Activated naive CD4-positive, alpha-beta T cell treated with anti-CD3 and anti-CD28 coated beads for 36 hours (primary cell): ENCODE measurements around the gene BAG2. TPM values are rescaled to one million over a fixed set of nuclear protein-coding genes. Genes with fewer than 3 reads are reported as not detected.

Experiments
- CTCF ChIA-PET: fragments of 350-600 bp; sonication (Branson Sonifier 250); formaldehyde crosslinking; loops from one replicate; lab custom pipeline; 2021; ENCODE audit warnings: antibody characterized with exemption; lab: Charles Lee
- DNase-seq: peaks from one replicate; pipeline ENCODE4 v3.0.0-alpha.2; 2020
- H3K27ac Mint-ChIP-seq: one replicate; pipeline ENCODE4 v1.8.0; 2021; ENCODE audit warnings: mild to moderate bottlenecking, mixed read lengths
- H3K27me3 Mint-ChIP-seq: one replicate; pipeline ENCODE4 v1.8.0; 2021; ENCODE audit warnings: low read depth, mixed read lengths
- H3K36me3 Mint-ChIP-seq: one replicate; pipeline ENCODE4 v1.8.0; 2021; ENCODE audit warnings: low read depth, mixed read lengths
- H3K4me1 Mint-ChIP-seq: one replicate; pipeline ENCODE4 v1.8.0; 2021; ENCODE audit warnings: low read depth, mixed read lengths
- H3K4me3 Mint-ChIP-seq: one replicate; pipeline ENCODE4 v1.8.0; 2021; ENCODE audit warnings: mild to moderate bottlenecking, moderate library complexity, mixed read lengths
- H3K9me3 Mint-ChIP-seq: one replicate; pipeline ENCODE4 v1.8.0; 2021; ENCODE audit warnings: mixed read lengths
- intact Hi-C: fragments of 100-400 bp; cut with micrococcal nuclease; formaldehyde crosslinking; loops from one replicate; pipeline ENCODE4 v1.15.1; 2023
- total RNA-seq, 2 experiments: library from RNA; stranded (reverse); gene quantifications; one replicate each; pipeline ENCODE4 v1.2.3, GENCODE V29; 2021

The BAG2 gene
- 1 to 10 TPM; 6.8 to 7.0 TPM for total RNA-seq

DNA sequence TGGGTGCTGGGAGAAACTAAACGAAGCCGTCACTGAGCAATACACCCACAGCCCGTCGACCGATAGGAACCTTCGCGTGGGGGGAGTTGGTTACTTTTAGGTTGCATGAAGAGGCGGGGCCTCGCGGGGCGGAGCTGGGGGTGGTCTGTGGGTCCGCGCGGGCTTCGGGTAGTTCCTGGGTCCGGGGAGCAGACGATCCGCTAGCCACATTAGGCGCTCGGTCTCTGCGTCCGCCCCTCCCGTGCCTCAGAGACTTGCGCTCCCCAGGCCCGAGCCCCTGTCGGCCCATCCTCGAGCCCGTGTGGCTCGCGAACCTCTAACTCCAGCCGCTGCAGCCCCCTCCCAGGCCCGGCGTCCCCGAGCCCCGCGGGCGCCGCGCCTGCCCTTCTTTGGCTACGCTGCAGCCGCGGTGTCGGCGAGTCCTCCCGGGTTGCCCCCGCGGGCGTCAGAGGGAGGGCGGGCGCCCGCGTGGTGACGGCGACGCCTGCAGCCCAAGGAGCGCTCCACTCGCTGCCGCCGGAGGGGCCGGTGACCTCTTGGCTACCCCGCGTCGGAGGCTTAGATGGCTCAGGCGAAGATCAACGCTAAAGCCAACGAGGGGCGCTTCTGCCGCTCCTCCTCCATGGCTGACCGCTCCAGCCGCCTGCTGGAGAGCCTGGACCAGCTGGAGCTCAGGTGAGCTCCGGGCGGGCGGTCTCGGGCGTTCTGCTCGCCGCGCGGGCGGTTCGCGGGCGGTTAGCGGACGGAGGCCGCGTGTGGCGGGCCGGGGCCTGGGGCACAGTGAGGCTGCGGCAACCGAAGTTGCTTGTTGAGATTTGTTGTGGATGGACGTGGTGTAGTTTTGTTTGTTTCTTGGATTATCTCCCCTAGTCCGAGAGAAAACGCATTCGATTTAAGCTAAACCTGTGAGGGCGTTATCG, at the start of gene BAG2:
Gene BAG2 (plus strand): TSS at position 191 of the 920 bp plus-strand sequence. CDS start 372 bp downstream, at position 563.
- peak; percentile 88 for DNase-seq
- H3K36me3 Mint-ChIP-seq = peaks cover 4% of the 10 kb centered on the region
- H3K9me3 Mint-ChIP-seq = no peaks in the 10 kb centered on the region
- no peaks in the 10 kb centered on the region for H3K27me3 Mint-ChIP-seq
- intact Hi-C loops = loop anchor here (1.0 to 5.0 kb wide), 8 partner anchors 50 to 630 kb away; partner anchors contain the start of genes BEND6, KIAA1586, PRIM2 and RAB23
- H3K27ac Mint-ChIP-seq = peak within 1 kb of the TSS; percentile 85
- CTCF ChIA-PET = interaction anchor here (0.8 kb wide), 1 partner anchor 149 kb away, joined by 3 read pairs; no protein-coding TSS in a partner anchor
- H3K4me3 Mint-ChIP-seq = peak within 1 kb of the TSS; percentile 92
- H3K4me1 Mint-ChIP-seq = peaks cover 31% of the 10 kb centered on the region

GRCh38 chr6:57123111-57123510, 49.0 kb upstream of the BAG2 start:
- no peak overlapping the region for H3K27ac Mint-ChIP-seq
- DNase-seq = peak; percentile 8
- intact Hi-C loops = no loop called here
- no peaks in the 10 kb centered on the region for H3K27me3 Mint-ChIP-seq
- peaks cover 35% of the 10 kb centered on the region for H3K36me3 Mint-ChIP-seq
- H3K9me3 Mint-ChIP-seq = peaks cover 6% of the 10 kb centered on the region
- H3K4me1 Mint-ChIP-seq = no peaks in the 10 kb centered on the region
- no peak overlapping the region for H3K4me3 Mint-ChIP-seq
- CTCF ChIA-PET = no interaction called here

DNA sequence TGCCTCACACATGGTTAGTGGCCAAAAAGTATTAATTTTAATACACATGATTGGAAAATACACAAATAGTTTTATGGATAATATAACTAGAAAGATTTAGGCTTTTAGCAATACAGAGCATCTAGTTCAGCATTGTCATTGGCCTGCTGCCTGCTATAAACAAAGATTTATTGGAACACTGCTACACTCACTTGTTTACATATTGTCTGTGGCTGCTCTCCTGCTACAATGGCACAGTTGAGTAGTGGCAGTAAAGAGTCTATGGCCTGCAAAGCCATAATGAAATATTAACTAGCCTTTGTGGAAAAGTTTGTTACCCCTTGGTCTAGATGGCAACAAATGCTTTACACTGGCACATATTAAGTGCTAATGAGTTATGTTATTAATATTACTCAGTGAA, 44.4 kb upstream of the BAG2 start:
- no peak overlapping the region for H3K27ac Mint-ChIP-seq
- H3K4me3 Mint-ChIP-seq = no peak overlapping the region
- no peaks in the 10 kb centered on the region for H3K4me1 Mint-ChIP-seq
- DNase-seq = no peak
- H3K36me3 Mint-ChIP-seq = peaks cover 10% of the 10 kb centered on the region
- intact Hi-C loops = no loop called here
- CTCF ChIA-PET = no interaction called here
- no peaks in the 10 kb centered on the region for H3K27me3 Mint-ChIP-seq
- no peaks in the 10 kb centered on the region for H3K9me3 Mint-ChIP-seq

GRCh38 chr6:57130661-57131177, 41.4 kb upstream of the BAG2 start:
- Mint-ChIP-seq H3K4me1 (no peaks in the 10 kb centered on the region), H3K9me3 (no peaks in the 10 kb centered on the region), H3K36me3 (peaks cover 11% of the 10 kb centered on the region), H3K27me3 (no peaks in the 10 kb centered on the region), H3K4me3 (no peak overlapping the region), H3K27ac (no peak overlapping the region)
- DNase-seq = no peak
- CTCF ChIA-PET = no interaction called here
- intact Hi-C loops = no loop called here

- H3K9me3 Mint-ChIP-seq = no peaks in the 10 kb centered on the region
- CTCF ChIA-PET = interaction anchor here (1.0 kb wide), 1 partner anchor 10 kb away, joined by 3 read pairs; no protein-coding TSS in a partner anchor
- H3K36me3 Mint-ChIP-seq = peaks cover 20% of the 10 kb centered on the region
- intact Hi-C loops = no loop called here
- peaks cover 10% of the 10 kb centered on the region for H3K4me1 Mint-ChIP-seq
- DNase-seq = no peak
- H3K27ac Mint-ChIP-seq = no peak overlapping the region
- no peaks in the 10 kb centered on the region for H3K27me3 Mint-ChIP-seq
- no peak overlapping the region for H3K4me3 Mint-ChIP-seq
These were observed 37.2 kb upstream of the BAG2 start for GRCh38 chr6:57134954-57135353.

- intact Hi-C loops = no loop called here
- CTCF ChIA-PET = interaction anchor here (1.0 kb wide), 1 partner anchor 11 kb away, joined by 3 read pairs; no protein-coding TSS in a partner anchor
- H3K27me3 Mint-ChIP-seq = no peaks in the 10 kb centered on the region
- H3K4me3 Mint-ChIP-seq = no peak overlapping the region
- H3K27ac Mint-ChIP-seq = no peak overlapping the region
- H3K36me3 Mint-ChIP-seq = peaks cover 23% of the 10 kb centered on the region
- no peaks in the 10 kb centered on the region for H3K9me3 Mint-ChIP-seq
- DNase-seq = no peak
- peaks cover 10% of the 10 kb centered on the region for H3K4me1 Mint-ChIP-seq
These were observed 36.2 kb upstream of the BAG2 start for GRCh38 chr6:57135885-57136284.

DNA sequence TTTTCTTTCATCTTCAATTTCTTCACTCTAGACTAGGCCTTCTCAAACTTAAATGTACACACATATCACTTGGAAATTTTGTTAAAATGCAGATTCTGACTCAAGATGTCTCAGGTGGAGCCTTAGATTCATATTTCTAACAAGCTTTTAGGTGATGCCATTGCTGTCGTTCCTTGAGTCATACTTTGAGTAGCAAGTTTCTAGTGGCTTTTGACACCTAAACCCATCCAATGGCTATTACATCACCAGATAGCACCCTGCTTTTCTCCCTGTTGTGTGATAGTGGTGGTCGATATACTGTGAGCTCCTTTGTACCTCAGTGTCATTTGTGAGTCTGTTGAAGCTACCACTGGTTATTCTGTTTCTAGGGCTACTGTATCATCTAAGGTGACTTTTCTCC, 34.8 kb upstream of the BAG2 start:
- Mint-ChIP-seq H3K27ac (no peak overlapping the region), H3K9me3 (no peaks in the 10 kb centered on the region)
- CTCF ChIA-PET = no interaction called here

DNA sequence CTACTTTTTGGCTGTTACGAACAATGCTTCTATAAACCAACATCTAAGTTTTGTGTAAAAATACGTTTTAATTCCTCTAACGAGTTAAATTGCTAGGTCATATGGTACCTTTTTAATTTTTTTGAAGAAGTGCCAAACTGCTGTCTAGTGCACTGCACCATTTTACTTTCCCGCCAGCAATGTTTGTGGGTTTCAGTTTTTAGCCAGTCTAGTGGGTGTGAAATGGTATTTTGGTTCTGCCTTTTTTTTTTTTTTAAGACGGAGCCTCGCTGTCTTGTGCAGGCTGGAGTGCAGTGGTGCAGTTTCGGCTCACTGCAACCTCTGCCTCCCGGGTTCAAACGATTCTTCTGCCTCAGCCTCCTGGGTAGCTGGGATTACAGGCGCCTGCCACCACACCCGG, 34.1 kb upstream of the BAG2 start:
- intact Hi-C loops = no loop called here
- CTCF ChIA-PET = no interaction called here
- Mint-ChIP-seq H3K27ac (no peak overlapping the region), H3K9me3 (no peaks in the 10 kb centered on the region), H3K36me3 (peaks cover 36% of the 10 kb centered on the region), H3K4me1 (peaks cover 10% of the 10 kb centered on the region), H3K4me3 (no peak overlapping the region), H3K27me3 (no peaks in the 10 kb centered on the region)
- no peak for DNase-seq

More for the DNA sequence above, 34.8 kb upstream of the BAG2 start:
- no peaks in the 10 kb centered on the region for H3K27me3 Mint-ChIP-seq
- peaks cover 31% of the 10 kb centered on the region for H3K36me3 Mint-ChIP-seq
- DNase-seq = no peak
- intact Hi-C loops = no loop called here
- H3K4me1 Mint-ChIP-seq = peaks cover 10% of the 10 kb centered on the region
- H3K4me3 Mint-ChIP-seq = no peak overlapping the region

DNA sequence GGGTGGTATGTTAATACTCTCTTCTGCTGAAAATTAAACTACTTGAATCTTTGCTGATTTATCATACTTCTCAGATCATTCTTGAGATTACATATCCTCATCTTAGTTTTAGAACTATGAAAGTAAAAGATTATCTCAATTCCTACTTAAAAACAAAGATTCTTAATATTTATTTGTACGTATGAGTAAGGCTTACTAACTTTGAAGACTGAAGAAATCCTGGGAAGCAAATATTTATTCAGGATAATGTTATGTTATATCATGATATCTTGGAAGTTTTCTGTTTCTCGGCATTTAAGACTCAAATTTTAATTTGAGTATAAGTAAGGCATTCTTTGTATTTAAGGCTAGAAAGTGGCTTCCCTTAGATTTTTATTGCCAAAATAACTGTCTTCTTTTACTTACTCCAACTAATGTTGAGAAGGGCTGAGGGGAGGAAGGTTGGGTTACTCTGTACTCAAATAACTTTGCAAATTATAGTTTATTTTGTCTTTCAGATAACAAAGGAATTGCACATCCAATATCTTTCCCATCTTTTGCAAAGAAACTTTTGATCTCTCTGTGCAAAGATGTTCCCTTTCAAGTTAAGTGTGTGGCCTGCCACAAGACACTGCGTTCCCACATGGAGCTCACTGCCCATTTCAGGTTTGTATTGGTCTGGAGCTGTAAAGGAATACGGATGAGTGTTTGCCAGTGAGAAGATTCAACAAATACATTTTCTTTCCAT, 30.5 kb upstream of the BAG2 start:
- Mint-ChIP-seq H3K27ac (no peak overlapping the region), H3K36me3 (peaks cover 46% of the 10 kb centered on the region), H3K9me3 (no peaks in the 10 kb centered on the region), H3K27me3 (no peaks in the 10 kb centered on the region), H3K4me3 (no peak overlapping the region), H3K4me1 (peaks cover 10% of the 10 kb centered on the region)
- no peak for DNase-seq
- intact Hi-C loops = no loop called here
- CTCF ChIA-PET = no interaction called here

- CTCF ChIA-PET = no interaction called here
- peaks cover 6% of the 10 kb centered on the region for H3K4me1 Mint-ChIP-seq
- H3K27me3 Mint-ChIP-seq = no peaks in the 10 kb centered on the region
- H3K27ac Mint-ChIP-seq = no peak overlapping the region
- H3K36me3 Mint-ChIP-seq = peaks cover 49% of the 10 kb centered on the region
- intact Hi-C loops = no loop called here
- no peak for DNase-seq
- H3K9me3 Mint-ChIP-seq = no peaks in the 10 kb centered on the region
- H3K4me3 Mint-ChIP-seq = no peak overlapping the region
These were observed 30.0 kb upstream of the BAG2 start for GRCh38 chr6:57142178-57142525.

DNA sequence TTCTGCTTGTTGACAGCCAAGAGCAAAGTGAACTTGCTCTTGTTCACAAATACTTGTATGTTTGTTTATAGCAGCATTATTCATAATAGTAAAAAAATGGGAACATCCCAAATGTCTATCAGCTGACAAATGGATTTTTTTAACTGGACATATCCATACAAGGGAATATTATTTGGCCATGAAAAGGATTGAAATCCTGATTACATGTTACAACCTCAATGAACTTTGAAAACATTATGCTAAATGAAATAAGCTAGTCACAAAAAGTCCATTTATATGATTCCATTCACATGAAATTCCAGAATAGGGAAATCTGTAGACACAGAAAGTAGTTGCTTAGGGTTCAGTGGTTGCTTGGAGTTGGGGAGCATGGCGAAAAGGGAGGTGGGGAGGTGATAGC, 28.4 kb upstream of the BAG2 start:
- H3K4me1 Mint-ChIP-seq = peaks cover 12% of the 10 kb centered on the region
- no peak overlapping the region for H3K4me3 Mint-ChIP-seq
- CTCF ChIA-PET = interaction anchor here (0.5 kb wide), 1 partner anchor 33 kb away, joined by 3 read pairs; no protein-coding TSS in a partner anchor
- H3K27me3 Mint-ChIP-seq = no peaks in the 10 kb centered on the region
- peaks cover 56% of the 10 kb centered on the region for H3K36me3 Mint-ChIP-seq
- no peak for DNase-seq
- H3K27ac Mint-ChIP-seq = no peak overlapping the region
- H3K9me3 Mint-ChIP-seq = no peaks in the 10 kb centered on the region
- intact Hi-C loops = no loop called here

DNA sequence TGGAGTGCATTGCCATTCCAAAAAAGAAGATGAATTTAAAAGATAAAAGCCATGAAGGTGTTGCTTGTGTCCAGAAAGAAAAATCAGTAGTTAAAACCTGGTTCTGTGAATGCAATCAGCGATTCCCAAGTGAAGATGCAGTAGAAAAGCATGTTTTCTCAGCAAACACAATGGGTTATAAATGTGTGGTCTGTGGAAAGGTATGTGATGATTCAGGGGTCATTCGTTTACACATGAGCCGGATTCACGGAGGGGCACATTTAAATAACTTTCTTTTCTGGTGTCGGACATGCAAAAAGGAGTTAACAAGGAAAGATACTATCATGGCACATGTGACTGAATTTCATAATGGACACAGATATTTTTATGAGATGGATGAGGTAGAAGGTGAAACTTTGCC, 24.7 kb upstream of the BAG2 start:
- CTCF ChIA-PET = interaction anchor here (0.6 to 0.9 kb wide), 2 partner anchors 35 to 325 kb away, joined by 3 to 5 read pairs; no protein-coding TSS in a partner anchor
- no peaks in the 10 kb centered on the region for H3K9me3 Mint-ChIP-seq
- H3K27me3 Mint-ChIP-seq = no peaks in the 10 kb centered on the region
- intact Hi-C loops = no loop called here
- H3K27ac Mint-ChIP-seq = no peak overlapping the region
- DNase-seq = no peak
- no peak overlapping the region for H3K4me3 Mint-ChIP-seq
- H3K36me3 Mint-ChIP-seq = peaks cover 53% of the 10 kb centered on the region
- H3K4me1 Mint-ChIP-seq = peaks cover 12% of the 10 kb centered on the region
